ENCODE results near the gene TIMM8B.
"Not testable (repeated sequence)": the region's sequence is repeated elsewhere in the genome, so short reads cannot be mapped to it uniquely, and the experiment has no call there.

The TIMM8B gene, protein sequence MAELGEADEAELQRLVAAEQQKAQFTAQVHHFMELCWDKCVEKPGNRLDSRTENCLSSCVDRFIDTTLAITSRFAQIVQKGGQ

DNA sequence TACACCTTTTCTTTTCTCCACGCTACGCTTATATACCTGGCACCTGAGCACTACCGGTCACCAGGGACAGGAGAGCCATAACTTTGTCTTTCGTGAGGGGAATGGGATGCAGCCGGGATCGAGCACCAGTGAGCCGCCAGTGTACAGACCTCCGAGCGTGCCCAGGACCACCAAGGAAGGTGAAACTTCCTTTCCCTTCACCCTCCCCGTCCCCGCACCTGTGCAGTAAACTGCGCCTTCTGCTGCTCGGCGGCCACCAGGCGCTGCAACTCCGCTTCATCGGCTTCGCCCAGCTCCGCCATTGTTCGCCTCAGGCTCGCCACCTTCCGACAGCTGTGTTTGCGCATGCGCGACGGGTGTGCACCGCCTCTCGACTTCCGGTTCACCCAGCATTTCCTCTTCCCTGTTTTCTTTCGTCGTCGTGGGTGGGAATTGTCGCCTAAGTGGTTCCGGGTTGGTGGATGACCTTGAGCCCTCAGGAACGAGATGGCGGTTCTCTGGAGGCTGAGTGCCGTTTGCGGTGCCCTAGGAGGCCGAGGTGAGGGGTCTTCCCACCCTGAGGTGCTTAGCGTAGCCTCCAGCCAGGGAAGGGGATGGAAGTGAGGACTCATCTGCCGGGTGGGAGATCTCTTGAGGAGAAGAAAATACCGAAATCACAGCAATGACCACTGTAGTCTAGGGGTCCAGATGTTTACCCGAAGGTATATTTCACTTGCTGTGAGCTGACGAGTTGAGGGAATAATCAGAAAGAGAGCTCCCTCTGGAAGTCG lies at the start of gene TIMM8B, which contains the start of gene SDHD:
TSS of gene TIMM8B (minus strand) at position 335 of the 770 bp plus-strand sequence. CDS start at position 302, 33 bp downstream.
TSS of gene SDHD (plus strand) at position 452 of the 770 bp plus-strand sequence. CDS start at position 487, 35 bp downstream.
- peak; percentile 96 for DNase-seq

DNA sequence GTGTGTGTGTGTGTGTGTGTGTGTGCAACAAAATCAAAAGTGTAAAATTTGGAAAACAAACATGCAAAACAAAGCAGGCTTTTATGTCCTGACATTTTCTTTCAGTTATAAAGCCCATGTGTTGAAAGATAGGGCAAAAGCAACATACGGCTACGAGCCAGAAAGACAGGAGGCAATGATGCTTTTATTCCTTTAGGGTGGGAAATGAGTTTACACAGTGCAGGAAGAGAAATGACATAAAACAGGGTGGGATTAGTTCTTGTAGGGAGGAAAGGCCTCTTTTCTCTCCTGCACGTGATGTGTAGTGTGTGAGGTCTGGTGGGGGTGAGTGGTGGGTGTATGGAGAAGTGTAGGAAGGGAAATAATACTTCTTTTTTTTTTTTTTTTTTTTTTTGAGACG lies 47.9 kb upstream of the TIMM8B start:
- no peak for DNase-seq

DNA sequence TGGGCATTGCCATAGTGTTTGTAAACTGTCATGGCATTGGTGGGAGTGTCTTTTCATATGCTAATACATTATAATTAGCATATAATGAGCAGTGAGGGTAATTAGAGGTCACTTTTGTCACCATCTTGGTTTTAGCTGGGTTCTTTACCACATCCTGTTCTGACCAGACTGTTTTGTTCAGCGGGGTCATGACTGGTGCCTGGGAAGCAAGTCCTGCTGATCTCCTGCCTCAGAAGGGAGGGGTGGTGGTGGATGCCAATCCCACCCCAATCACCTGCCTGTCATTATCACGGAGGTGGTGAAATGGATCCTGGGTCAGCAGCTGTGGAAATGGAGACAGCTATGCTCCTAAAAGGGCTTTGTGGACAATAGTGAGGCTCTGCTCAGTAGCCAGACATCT lies 46.2 kb upstream of the TIMM8B start:
- DNase-seq, result no peak

DNA sequence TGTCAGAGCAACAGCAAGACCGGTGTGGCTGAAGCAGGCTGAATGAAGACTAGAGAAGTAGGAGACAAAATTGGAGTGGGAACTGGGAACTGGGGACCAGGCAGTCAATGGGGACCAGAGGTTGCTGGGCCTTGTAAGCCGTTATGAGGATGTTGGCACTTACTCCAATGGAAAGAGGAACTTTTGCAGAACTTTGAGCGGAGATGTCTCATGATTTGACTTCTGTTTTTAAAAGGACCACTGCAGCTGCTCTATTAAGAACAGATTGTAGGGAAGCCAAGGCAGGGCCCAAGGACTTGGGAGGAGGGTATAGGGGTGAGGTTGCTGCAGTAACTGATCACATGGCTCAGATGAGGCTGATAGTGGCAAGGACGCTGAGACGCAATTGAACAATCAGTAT lies 43.1 kb upstream of the TIMM8B start:
- no peak for DNase-seq

DNA sequence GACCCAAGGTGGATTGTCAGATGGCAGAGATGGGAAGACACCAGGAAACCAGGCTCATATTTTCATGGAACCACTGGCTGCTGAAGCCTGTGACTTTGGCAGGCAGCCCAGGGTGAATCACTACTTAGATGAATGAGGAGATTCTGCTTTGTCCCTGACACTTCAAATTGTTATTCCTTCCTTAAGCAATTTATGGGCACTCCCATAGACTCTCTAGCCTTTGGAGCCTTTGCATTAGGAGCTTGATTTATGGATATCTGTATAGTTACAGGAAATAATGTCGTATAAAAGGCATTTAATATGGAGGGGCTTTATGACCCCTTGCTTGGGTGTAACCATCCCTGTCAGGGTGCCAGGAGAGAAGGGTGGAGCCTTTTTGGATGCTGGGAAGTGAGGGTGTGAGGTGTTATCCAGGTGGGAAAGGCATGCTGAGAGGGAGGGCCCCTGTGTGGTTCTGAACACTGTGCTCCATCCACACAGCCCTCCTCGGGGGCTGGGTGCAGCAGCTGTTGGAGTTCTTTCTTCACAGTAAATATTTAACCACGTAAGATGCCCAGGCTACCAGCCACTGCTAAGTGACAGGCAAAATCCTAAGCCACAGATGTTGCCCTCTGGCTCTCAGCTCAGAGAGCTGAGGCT lies 42.0 kb upstream of the TIMM8B start:
- no peak for DNase-seq

DNA sequence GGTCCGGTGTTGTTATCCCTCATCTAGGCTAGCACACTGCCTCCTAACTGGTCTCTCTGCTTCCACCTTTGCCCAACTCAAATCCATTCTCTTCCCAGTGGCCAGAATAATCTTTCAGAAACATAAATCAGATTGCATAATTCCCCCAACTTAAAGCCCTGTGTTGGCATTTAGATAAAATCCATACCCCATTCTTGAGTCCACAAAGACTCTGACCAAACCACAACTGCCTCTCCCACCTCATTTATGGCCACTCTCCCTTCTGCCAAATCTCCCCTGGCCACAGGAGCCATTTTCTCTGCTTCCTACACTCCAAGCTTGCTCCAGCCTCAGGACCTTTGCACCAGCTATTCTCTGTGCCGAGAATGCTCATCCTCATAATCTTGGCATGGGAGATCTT lies 40.5 kb upstream of the TIMM8B start:
- no peak for DNase-seq

DNA sequence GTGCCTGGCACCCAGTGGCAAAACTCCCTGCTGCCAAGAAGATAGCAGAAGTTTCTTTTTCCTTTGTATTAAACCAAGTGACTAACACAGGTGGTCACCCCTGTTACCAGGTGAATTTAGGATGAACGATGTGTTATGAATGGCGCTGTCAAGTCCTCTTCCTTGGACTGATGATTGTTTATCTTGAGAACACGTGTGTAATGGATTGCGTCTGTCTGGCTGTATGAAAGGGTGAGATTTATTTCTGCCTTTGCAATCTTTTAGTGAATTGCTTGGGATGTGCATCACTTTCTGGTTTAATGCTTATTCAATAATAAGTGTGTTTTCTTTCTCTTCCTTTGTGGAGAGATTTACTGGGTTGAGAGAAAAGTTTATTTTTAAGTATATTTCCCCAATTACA lies 36.6 kb upstream of the TIMM8B start:
- DNase-seq, result no peak

DNA sequence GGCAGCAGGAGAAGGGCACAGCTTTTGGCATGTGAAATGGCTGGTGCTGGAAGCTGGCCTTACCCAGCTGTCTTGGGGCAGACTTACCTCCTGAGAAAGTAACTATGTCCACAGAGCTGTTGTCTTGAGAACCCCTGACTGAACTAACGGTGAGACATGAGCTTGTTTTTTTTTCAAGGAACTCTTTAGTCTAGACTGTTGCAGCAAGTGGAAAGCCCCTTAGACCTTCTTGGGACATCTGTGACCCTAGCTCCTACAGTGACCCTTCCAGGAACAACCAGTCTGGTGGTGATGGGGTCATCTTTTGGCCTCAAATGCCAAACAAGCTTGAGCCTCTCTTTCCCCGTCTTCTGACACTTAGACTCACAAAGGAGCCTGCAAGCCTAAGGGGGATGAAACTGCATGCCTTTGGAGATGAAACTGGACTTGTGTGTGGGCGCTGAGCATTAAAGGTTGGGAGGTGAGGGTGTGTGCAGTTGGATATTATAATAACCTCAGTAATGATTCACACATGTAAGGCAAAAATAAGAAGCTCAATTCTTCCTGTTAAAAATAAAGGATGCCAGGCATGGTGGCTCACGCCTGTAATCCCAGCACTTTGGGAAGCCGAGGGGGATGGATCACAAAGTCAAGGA lies 35.5 kb upstream of the TIMM8B start:
- DNase-seq, result no peak

DNA sequence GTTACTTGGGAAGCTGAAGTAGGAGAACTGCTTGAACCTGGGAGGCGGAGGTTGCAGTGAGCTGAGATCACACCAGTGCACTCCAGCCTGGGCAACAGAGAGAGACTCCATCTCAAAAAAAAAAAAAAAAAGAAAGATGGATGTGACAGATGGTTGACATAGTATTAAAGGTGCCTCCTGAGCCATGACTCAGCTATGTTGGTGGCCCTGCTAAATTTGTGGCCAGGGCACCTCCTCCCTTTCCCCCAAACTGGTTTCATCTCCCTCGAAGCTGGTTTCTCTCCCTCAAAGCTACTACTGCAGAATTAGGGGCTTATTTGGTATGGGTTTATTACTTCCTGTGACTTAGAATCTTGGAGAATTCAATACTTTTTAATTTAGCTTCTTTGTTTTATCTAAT lies 31.6 kb upstream of the TIMM8B start:
- DNase-seq, result no peak

DNA sequence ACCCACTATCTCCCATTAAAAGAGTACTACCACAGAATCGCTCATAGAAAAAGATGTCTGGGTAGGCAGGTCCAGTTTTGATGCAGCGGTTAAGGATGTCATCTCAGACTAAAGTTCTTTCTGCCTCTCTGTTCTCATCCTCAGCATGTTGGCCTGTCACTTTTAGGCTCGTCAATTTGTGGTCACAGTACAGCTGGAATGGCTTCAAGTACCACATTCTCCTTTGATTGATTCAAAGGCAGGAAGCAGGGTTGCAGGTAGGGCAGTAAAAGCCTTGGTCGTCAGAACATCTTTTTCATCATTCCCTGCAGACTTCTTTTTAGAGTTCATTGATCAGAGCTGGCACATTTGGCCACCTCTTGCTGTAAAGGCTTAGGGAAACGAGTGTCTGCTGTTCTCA lies 28.8 kb upstream of the TIMM8B start:
- DNase-seq, result no peak

DNA sequence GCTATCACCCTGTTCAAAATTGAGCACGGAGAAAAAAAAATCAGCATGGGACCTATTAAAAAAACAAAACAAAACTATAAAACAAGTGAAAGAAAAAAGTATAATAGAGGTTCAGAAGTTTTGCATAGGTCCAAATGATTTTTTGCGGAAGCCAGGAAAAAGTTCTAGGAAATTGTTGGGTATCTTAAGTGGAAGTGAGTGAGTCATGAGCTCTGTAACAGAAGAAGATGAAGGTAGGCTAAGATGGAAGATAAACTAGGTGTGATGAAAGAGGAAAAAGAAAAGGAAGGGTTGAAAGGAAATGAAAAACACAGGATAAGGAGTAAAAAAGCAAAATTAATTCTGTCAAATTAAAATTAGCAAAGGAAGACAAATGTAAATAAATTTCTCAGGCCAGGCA lies 27.9 kb upstream of the TIMM8B start:
- DNase-seq, result no peak

DNA sequence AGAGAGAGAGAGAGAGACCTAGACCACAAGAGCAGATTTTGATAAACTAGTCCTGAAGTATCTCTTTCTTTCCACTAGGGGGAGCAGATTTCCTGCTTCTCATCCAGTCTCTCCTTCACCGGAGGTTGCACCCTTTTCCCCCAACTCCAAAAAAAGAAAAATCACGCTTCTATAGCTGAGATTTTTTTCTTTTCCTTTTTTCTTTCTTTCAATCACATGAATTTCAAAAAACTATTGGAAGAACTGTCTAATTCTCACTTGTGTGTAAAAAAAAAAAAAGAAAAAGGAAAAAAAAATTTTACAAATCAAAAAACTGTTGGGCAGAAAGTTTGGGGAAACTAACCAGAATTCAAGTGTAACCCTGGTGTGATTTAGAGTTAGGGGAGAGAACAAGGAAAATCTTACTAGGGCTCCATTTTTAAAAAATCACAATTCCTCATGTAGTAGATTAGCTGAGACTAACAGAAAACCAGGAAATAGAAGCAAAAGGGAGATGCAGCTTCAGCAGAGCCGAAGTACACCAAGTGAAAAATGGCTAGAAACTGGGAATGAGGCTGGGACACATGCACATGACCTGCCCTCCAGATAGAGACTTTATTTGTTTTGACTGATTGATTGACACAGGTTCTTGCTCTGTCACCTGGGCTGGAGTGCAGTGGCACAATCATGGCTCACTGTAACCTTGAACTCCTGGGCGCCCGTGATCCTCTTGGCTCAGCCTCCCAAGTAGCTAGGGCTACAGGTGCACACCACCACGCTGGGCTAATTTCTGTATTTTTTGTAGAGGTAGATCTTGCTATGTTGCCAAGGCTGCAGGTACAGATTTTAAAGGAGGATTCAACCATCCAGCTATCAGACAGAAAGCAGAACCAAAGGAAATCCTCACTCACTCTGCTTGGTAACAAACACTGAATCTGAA lies 27.2 kb upstream of the TIMM8B start:
- DNase-seq, result no peak

DNA sequence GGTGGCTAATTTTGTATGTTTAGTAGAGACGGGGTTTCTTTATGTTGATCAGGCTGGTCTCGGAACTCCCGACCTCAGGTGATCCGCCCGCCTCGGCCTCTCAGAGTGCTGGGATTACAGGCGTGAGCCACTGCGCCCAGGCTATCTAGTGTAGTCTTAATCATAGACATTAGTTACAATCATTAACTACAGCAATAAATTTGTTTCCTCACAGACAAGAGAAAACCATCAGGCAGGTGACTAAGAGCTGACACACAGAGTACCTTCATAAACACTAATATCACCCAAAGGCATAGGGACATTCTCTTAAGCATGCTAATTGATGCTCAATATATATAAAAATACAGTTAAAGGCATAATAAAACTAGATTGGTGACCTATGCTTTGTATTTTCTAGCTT lies 19.5 kb upstream of the TIMM8B start:
- DNase-seq, result no peak

DNA sequence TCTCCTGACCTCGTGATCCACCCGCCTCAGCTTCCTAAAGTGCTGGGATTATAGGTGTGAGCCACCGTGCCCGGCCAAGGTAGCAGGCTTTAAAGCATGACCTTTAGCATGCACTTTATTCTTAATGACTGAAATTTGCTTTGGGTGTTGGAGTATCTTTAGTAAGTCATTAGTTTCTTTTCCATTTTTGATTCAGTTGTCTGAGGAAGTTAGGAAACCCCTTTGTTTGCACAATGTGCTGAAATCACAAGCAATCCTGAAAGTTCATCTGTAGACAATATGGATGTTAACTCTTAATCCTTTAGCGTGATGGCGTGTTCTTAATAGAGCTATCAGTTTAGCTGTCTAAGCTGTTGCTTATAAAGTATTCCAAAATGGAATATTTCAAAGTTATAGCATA lies 16.9 kb upstream of the TIMM8B start:
- no peak for DNase-seq

DNA sequence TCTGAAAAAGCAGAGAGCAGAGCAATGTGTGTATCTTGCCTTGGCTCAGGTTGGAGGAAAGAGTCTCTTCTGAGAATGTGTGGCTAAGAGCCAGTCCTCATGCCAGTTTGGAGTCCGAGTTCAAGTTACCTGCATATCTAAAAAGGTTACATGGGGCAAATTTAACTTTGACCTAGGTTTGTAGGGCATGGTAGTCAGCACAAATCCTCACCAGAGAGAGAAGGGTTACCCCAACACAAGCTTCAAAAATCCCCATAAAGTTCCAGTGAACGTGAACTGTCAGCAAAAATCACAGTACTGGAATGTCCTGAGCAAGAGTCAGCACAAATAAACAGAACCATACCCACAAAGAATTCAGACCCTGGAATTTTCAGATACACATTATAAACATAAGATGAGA lies 13.9 kb upstream of the TIMM8B start:
- no peak for DNase-seq

DNA sequence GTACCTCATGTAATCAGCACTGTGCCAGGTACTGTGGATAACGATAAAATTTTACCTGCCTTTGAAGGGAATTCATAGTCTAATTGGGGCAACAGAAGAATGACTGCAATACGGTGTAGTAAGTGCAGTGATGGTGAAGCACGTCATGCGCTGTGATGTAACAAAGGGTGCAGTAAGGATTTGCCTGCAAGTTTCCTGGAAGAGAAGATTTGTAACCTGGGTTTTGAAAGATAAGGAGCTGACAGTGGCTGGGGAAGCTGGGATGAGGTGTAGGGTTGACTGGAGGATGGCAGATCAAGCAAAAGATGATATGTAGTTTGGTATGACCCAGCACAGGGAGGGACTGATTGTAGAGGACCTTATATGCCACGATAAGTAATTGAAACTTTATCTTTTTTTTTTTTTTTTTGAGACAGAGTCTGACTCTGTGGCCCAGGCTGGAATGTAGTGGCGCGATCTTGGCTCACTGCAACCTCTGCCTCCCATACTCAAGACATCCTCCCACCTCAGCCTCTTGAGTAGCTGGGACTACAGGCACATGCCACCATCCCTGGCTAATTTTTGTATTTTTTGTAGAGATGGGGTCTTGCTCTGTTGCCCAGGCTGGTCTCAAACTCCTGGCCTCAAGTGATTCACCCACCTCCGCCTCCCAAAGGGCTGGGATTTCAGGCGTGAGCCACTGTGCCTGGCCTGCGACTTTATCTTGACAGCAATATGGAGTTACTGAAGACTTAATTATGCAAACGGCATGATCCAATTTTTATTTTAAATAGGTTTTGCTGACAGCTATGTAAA lies 11.4 kb upstream of the TIMM8B start:
- no peak for DNase-seq

DNA sequence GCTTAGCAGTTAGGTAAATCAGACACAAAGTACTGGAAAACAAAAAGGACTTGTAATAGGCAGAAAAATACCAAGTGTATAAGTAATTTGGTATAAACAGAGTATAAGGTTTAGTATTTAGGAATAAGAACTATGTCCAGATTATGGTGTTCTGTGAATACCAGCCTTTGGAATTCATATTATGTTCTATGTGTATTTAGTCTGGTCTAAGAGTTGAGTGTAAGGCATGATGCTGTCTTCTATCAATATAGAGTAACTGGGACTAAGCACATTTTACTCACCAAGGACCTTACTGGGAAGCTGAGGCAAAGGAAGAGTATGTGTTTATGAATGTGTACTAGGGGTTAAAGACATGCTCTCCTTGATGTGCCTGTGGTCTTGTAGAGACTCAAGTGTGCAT lies 9.6 kb upstream of the TIMM8B start:
- no peak for DNase-seq

DNA sequence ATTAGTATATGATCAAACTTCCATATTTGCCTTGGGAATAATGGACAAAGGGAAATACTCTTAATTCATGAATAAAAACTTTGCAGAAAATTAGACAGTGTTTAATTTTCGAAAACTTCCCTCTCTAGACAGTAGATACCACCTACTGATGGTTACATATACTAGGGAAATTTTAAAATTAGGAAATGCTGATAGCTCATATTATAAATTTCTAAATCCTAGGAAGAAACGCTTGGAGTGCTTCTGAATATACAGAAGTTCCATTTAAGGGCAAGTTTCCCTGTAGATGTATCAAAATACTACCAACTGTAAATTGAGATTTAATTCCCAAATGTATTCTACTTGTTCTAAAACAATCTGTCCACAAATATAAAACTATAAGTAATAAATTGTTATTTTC lies 8.7 kb upstream of the TIMM8B start:
- not testable (repeated sequence) for DNase-seq

DNA sequence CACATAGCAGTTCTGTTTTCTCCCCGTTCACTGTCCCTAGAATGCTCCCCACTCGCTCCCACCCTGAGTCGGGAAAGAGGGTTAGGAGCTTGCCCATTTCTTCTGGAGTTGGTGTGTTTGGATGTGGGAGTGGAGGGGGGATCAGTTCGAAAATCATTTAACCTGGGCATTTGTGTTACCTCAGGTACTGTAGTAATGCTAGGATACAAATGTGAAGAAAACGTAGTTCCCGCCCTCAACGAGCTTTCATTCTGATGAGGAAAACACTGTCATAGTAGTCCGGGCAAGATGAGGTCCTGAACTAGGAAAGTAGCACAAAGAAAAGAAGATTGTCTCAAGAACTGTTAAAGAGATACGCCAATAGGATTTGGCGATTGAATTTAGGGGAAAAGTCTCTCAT lies 656 bp upstream of the TIMM8B start:
- no peak for DNase-seq

DNA sequence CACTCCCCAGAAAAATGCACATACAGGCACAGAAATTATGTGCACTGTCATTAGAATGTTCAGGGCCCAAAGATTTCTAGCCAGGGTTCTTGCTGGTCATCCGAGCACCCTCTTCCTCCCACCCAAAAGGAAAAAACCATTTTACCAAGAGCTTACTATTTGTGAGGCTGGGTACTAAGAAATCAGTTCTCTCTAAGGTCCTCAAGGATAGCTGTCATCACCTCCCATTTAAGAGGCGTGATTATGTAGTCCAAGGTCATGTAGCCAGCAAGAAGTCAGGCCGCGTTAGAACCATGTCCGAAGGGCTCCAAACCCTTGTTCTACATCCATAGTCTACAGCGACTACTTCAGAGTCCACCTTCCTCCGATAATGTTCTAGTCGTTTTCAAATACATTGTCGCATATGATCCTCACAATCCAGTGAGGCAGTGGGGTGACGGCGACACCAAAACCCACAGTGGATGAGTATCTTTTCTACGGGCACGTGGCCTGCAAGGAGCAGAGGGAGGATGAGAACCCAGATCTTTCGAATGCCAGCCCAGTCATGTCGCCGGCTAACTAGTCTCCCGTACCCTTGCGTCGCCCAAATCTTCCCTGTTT lies 634 bp downstream of the TIMM8B start:
- DNase-seq, result no peak

DNA sequence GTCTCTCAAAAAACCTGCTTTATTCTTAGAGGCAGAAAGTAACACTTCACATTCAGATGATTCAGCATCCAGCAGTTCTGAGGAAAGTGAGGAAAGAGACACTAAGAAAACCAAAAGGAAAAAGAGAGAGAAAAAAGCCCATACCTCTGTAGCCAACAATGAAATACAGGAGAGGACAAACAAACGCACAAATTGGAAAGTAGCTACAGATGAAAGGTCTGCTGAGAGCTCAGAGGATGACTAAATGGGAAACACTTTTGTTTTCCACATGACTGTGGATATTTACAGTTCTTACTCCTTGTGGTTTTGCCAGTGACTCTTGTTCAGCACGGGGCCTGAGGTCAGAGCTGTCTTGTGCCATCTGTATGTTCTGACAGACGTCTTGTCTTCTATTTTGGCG lies 3.8 kb downstream of the TIMM8B start:
- DNase-seq, result no peak
